D721Med (cell line): ENCODE results near the gene BTBD1.
A peak's percentile ranks its signal among the peaks of the same experiment; 100 is the strongest.
"Not testable (repeated sequence)": the region's sequence is repeated elsewhere in the genome, so short reads cannot be mapped to it uniquely, and the experiment has no call there.

Experiments
- DNase-seq: peaks from one replicate; pipeline ENCODE4 v3.0.0; 2011; ENCODE audit warnings: low spot score; ENCODE audit not compliant: insufficient read length
- FAIRE-seq: peaks from 2 replicates; lab custom pipeline; 2011; peaks lifted over from hg19 to GRCh38; lab: Jason Lieb, UNC
- CTCF ChIP-seq: IDR thresholded peaks from 2 replicates; pipeline ENCODE4 v1.5.1; 2012; ENCODE audit warnings: mild to moderate bottlenecking, control low read depth; ENCODE audit not compliant: insufficient read depth; ENCODE audit errors: missing control alignments

BTBD1 gene

GRCh38 chr15:83010709-83011270 lies 56.3 kb downstream of the BTBD1 start:
- FAIRE-seq (no peak), DNase-seq (no peak)
- TF ChIP-seq CTCF = peak; percentile 92

- not testable (repeated sequence) for DNase-seq, FAIRE-seq
These were observed 66.4 kb downstream of the BTBD1 start for GRCh38 chr15:83000672-83001031.

GRCh38 chr15:82999905-83000671 lies 67.0 kb downstream of the BTBD1 start:
- DNase-seq (no peak), FAIRE-seq (peak; percentile 32)
- TF ChIP-seq CTCF = peak; percentile 75

- no peak for TF ChIP-seq CTCF
- no peak for DNase-seq
- FAIRE-seq = no peak
These were observed 67.6 kb downstream of the BTBD1 start for GRCh38 chr15:82999426-82999825.

GRCh38 chr15:82995938-82996337 lies 71.1 kb downstream of the BTBD1 start:
- TF ChIP-seq CTCF = no peak
- FAIRE-seq = peak; percentile 46
- DNase-seq = no peak

DNA sequence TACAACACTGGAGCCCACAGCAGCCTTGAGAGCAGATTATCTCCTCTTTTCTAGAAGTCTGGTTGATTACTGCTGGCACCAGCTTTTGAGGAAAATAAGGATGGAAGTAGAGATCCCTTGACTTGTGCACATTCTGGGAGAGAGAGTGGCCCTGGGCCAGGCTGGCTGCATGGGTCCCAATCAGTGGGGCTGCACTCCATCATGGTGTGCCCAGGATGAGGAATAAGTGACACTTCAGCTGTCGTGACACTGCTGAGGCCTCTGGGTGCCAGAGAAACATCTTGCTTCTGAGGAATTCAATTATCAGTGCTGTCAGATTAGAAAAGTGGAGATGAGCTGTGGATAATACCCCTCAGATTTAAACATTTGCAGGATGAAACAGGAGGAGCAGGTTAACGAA lies 72.0 kb downstream of the BTBD1 start:
- DNase-seq = peak; percentile 40
- no peak for TF ChIP-seq CTCF
- peak; percentile 96 for FAIRE-seq

GRCh38 chr15:82993144-82993543 lies 73.9 kb downstream of the BTBD1 start:
- FAIRE-seq (peak; percentile 16), DNase-seq (no peak)
- no peak for TF ChIP-seq CTCF
